GM18508 (cell line): ENCODE data around the gene THADA.

ENCODE experiments used
- ATAC-seq: cut with Tn5 transposase; IDR thresholded peaks from one replicate; pipeline ENCODE4 v1.9.1; 2021; ENCODE audit warnings: moderate number of reproducible peaks; ENCODE audit not compliant: insufficient read depth, unreplicated experiment

The THADA gene

DNA sequence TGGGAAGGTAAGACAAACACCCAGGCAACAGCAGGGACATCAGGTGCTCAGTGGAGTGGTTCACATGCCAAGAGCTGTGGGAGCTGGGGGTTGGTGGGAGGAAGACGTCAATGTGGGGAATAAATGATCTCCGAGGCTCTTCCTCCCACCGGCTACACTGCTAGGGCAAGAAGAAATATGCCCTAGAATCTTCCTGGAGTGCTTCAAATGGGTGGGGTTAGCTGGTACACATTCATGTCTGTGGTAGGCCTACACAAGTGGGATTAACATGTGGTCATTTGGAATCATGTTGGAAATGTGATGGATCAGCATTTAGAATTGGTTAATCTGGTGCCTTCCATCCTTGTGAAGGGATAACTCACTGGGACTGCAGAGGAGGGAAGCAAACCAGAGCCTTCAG lies 357.0 kb downstream of the THADA start:
- no peak for ATAC-seq

DNA sequence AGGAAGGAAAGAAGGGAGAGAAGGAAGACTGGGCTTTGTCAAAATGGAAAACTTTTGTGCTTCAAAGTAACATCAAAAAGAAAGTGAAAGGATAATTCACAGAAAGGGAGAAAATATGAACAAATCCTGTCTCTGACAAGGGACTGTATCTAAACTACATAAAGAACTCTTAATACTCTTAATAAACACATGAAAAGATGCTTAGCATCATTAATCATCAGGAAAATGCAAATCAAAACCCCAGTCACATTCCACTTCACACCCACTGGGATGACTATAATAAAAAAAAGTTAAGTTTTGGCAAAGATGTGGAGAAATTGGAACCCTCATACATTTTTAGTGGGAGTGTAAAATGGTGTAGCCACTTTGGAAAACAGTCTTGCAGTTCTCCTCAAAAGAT lies 357.7 kb downstream of the THADA start:
- ATAC-seq, result no peak

DNA sequence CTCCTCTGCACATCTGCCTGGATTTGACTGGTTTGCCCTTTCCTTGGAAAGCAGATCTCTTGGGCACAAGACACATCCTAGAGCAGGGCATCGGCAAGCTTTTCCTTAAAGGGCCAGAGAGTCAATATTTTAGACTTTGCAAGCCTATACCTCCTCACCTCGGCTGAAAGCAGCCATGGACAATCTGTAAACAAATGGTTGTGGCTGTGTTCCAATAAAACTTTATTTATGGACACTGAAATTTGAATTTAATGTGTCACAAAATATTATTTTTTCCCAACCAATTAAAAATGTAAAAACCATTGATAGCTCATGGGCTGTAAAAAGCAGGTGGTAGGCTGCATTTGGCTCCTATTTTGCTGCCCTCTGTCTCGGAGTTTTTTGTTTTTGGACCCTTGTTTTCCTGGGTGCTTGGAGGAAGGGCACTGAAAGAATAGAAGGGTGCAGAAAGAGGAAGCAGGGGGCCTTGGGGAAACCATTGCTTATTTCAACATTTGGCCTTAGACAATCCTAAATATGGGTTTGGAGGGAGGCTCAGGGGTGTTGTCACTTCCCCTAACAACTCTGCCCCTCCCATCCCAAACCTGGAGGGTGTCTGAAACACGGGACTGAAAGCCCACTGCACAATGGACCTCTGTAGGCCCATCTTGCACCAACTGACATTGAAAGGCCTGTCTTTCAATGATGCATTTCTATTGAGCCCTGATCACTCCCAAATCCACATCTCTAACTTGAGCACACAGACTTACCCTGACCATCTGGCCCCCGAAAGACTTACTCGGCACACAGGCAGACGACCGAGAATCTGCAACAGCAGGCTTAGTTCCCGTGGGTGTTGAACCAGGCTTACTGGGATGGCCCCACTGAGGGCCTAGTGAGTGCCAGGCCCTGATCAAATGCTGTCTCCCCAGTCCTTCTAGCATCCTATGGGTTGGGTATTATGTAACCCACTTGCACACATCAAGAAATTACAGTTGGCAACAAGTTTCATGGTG lies 362.3 kb downstream of the THADA start:
- ATAC-seq, result no peak

DNA sequence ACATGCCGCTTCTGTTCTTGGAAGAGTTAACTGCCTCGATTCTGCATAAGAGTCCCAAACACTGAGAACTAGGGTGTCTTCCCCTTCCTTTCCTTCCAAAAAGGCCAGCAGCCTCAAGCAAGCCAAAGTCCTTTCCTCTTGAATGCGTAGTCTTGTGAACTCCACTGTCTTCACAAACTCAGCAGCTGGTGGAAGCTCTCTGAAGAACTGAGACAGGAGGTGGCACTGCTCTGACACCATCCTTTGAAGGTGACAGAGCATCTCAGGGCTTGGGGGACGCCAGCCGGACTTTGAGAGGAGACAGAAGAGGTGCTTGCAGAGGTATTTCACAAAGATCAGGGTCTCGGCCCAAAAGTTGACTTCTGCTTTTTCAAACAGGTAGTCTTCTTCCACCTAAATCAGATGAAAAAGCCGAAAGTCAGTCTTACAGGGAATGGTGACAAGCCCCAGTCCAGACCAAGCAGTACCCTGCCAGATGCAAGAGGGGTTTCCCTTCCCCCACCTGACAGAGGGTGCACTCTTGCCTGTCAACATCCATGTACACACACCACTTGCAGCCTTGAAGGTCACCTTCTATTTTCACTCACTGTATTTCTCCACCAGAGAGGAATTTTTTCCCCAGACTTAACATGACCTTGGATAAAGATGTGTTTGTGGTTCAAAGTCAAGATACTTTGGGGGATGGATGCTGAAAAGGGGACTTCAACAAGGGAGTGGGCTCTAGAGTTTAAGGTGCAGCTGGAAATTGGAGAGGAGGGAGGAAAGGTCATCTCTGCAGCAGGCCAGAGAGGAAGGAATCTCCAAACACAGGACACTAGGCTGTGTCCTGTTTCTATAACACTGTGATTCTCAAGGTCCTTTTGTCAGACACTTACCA lies 364.6 kb downstream of the THADA start:
- no peak for ATAC-seq

DNA sequence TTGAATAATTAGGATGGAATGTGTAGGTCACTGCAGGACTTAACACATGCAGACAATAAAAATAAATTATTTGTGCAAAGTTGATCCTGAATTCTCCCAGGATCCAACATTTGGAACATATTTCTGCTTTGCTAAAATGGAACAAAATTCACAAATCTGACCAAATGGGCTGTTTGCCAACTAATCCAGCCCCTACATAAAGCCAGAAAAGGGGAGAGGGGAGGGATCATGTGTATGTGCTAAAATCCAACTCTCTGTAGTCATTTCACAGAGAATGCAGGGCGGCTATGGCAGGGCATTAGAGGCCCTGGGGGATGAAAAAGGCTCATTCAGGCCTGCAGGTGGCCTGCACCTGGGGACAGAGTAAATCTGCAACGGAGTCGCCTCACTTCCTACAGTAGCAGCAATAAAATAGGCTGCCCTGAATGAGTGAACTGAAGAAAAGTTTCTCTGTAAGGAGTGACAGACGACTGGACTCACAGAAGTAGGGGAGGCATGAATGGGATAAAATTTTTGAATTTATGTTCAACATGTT lies 365.4 kb downstream of the THADA start:
- no peak for ATAC-seq

DNA sequence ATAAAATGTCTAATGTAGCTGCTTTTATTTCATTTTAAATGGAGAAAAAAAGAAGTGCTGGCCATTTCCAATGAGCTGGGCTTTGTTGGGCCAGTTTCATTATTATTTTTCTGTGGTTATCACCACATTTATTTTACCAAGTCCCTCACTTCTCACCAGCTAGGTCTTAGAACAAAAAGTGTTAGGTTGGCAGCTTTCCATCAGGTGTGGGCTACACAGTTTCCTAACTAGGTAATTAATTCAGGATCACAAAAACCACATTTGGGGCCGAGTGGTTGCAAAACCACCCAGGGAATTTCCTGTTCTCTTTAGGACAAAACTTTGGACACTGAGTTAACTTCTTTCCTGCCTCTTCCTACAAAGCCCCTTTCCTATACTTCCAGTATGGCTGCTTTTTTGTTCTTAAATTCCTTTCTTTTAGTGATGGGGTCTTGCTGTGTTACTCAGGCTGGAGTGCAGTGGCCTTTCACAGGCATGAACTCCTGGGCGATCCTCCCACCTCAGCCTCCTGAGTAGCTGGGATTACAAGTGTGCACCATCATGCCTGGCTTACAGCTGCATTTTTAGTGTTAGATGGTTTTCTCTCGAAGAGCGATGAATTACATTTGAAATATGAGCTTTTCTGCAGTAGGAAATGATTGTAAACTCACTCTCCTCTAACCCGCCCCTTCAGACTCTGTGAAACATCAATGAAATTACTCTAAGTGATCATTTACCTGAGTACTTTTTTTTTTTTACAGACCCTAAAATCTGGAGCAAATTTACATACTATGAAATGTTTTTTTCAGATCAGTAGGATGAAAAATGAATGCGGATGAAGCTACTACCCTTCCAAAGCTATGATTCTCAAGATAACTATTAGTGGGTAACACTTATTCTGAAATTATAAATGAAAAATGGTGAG lies 366.8 kb downstream of the THADA start:
- no peak for ATAC-seq

DNA sequence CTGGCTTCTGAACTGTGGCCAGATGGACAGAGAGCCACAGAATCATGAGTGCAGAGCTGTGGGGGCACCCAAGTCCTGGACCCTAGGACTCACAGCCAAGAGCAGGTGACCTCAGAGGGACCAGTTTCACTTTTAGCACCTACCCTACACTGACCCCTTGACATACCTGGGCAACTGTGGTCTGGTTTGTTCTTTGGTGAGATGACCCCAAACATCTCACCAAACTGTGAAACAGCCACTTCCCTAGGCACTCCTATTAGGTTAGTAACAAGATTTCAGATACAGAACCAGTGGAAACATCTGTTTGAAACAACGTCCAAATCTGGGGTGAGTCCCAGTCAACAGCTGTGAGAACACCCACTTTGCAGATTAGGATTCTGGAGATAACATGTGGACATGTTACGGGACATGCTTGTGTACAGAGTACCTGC lies 367.5 kb downstream of the THADA start:
- ATAC-seq, result no peak

DNA sequence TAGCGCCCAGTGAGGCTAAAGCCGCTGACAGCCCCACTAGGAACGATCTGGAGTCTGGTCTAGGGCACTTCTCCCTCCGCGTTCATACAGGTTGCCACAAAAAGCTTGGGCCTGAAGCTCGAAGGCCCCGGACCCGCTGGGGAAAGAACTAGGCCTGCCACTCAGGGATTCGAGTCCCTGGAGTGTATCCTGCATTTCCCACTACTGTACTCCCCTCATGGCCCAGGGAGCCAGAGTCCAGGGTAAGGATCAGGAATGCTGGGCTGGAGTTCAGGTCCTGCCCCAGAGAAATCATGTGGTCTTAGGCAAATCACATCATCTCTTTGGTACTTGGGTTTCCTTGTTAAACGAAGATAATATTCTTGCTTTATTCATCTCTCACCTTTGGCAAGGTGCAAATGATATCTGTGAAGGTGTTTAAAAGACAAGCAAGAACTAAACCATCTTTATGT lies 368.0 kb downstream of the THADA start:
- no peak for ATAC-seq

DNA sequence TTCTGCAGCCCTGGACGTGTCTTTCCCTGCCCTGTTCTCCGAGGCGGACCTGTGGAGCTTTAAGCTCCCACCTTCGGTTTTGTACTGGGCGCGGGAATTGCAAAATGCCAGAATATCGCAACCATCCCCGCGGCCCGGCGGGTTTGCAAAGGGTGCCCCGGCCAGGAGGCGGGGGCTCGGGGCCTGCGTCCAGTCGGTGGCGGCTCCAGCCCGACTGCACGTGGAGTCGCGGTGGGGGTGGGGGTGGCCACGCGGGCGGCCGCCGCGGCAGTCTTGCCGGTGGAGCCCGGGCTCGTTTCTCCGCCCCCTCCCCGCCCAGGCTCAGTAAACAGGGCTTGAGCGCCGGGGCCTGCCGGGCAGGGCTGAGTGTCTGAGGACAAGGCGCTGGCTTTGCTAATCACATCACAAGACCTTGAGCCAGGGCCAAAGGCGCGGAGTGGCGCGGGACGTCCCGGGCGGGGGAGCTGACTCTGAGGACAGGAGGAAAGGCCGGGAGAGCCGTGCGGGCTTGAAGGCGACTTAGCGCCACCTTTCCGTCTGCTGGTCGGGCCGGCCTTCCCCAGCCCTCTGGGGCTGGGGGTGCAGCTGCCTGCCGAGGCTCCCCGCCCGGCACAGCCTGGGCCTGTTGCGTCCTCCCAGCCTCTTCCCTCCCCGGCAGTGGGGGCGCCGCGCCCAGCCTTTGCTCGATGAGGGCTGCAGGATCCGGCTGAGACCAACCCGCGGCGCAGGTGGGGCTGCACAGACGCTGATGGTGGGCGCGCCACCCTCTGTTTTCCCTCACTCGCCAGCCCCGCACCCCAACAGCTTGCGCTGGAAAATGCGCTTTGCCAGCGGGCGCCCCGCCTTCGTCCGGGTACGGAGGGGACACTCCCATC lies 368.6 kb downstream of the THADA start:
- no peak for ATAC-seq

DNA sequence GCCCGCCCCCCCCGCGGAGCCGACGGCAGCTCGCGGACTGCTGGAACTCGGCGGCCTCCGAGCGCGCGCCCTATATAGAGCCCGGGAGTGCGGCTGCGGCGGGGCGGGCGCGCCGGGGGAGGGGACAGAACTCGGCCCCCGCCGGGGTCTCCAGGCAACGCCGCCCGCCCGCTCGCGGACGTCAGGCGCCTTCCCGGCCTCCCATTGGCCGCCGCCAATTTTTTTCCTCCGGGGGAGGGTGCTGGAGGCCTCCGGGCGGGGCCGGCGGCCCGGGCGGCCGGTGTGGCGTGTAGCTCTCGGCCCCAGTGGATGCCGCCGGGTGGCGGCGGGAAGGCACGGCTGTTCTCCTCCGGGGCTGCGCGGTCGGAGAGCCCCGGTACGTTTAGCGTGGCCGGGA lies 369.3 kb downstream of the THADA start, which contains the start of gene ZFP36L2:
Gene ZFP36L2, minus strand, starts transcription at position 49 of the 397 bp plus-strand sequence. CDS start 291 bp downstream, outside the sequence.
- ATAC-seq, result peak; percentile 25

DNA sequence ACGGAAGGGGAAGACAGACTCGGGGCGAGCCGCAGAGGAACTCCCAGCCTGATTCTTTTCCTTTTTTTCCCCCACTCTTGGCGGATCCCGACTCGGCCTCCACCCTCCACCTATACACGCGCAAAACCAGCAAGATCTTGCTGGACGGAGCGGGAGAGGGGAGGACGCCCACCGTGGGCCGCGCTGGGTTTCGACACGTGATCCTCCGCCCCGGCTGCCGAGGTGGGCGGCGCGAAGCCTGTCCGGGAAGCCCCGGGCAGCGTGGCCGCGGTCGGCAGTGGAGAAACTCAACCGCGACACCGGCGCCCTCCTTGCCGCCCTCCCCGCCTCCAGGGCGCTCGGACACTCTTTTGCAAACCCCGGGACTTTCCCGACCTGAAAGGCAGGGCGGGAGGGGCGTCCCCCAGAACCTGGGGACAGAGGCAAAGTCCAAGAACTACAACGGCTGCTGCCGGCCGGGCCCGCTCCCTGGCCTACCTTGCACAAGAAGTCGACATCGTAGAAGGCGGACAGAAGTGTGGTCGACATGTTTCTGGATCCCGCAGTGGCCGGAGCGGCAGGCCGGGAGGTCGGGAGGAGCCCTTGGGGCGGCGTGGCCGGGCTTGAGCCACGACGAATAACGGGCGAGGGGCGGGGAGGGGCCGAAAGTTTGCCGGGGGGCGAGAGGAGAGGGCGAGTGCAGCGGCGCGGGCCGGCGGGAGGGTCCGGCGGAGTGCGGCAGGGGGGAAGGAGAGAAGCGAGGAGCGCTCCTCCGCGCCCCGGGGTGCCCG lies 369.9 kb downstream of the THADA start:
- ATAC-seq, result peak; percentile 24

DNA sequence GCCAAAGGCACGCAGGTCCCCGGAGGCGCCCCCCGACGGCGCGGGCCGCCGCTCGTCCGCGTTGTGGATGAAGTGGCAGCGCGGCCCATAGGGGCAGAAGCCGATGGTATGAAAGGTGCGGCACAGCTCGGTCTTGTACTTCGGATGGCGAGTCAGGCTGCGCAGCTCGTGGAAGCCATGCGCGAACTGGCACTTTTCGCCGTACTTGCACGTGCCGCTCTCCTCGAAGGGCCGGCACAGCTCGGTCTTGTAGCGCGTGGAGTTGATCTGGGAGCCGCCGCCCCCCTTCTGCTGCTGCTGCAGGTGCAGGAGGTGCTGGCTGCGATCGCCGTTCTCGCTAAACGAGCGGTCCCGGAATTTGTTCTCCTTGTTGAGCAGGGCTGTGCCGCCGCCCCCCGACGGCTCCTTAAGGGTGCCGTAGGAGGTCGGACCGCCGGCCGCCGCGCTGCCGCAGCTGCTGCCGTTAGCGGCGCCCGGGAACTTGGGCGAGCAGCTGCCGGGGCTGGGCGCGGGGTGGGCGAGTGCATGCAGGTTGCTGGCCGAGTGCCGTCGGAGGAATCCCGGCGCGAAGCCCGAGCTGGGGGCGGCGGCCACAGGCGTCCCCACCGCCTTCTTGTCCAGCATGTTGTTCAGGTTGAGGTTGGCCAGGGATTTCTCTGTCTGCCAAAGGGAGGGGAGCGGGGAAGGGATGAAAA lies 370.6 kb downstream of the THADA start:
- ATAC-seq, result no peak

DNA sequence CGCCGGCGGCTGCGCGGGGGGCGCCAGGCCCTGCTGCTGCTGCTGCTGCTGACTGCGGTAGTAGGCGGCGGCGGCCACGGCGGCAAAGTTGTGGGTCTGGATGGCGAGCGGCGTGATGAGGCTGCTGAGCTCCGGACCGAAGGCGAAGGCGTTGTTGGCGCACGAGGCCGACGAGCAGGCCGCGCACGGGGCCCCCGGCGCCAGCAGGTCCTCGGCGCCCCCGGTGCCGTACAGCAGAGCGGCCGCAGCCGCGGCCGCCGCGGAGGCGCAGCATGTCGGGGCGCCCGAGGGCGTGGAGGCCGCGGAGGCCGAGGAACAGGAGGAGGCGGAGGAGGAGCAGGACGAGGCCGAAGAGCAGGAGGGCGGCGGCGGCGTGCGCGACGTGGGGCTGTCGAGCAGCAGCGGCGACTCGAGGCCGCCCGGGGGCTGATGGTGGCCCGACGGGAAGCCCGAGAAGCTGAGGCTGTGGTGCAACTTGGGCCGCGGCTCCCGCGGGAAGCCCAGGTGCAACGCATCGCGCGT lies 371.2 kb downstream of the THADA start:
- ATAC-seq, result no peak

DNA sequence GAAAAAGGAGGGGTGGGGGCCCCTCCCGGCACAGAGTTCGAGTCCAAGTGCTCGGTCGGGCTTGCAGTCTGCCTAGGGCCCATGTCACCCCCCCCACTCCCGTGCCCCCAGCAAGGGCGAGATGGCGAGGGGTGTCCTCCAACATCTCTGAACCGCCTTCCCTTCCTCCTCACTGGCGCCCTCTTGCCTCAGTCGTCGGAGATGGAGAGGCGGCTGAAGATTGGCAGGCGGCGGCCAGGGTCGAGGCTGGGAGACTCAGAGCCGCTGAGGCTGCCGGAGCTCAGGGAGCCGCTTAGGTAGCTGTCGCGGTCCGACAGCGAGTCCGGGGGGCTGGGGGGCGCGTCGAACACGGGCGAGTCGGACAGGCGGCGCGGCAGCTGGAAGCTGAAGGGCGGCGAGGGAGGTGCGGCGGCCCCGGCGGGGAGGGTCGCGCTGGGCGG lies 371.7 kb downstream of the THADA start:
- no peak for ATAC-seq

DNA sequence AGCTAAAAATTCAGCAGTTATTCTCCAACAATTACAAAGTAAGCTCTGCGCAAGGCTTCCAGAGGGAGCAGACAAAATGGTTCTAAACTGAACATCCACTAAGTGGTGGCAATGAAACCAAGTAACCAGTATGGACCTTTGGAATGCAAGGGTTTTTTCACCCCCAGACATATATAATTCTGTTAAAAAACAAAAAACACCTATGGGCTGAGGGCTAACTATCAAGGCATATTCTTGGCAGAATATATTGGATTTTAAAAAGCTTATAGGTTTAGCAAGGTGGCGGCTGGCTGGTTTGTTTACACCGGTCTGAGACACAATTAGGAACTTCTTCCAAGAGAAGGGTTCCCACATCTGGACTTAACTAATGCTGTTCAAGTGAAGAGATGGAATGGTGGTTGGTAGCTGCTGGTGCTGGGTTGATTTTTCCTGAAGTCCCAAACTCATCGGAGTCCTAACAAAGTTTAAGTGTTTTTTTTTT lies 372.3 kb downstream of the THADA start:
- no peak for ATAC-seq

DNA sequence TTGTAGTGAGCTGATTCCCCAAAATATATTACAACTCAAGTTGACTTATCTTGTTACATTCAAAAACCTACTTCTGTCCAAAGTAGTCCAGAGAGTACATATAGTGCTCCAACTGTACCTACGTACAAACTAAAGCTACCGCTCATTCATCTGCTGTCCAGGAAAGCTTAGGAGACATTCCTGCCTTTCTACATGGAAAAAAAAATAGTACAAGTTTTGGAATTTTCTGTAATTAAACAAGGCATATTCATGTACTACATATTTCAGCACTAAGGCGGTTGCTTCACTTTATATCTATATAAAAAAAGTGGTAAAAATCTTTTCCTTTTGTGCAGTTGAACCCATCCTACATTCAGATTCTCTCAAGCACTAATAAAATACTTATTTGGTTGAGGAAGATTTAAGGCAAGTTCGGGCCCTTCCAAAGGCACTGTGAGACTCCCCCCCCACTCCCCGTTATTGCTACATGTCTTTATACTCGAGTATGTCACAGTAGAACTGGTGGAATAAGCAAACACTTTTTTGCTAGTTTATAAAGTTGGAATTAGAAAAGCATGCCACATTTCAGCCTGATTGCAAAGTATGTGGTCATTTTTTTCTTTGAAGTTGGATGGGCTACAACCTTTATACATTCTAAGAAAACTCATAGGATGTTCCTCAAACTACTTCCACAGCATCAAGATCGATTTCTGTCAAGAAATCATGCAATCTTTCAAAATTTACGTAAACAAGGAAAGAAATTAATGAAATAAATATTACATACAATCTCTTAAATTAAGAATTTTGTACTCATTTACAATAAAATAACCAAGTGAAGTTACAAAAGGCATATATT lies 373.1 kb downstream of the THADA start:
- no peak for ATAC-seq
